Bronchial epithelial cell (primary cell): ENCODE results near the gene SEPTIN7. TPM values are rescaled to one million over a fixed set of nuclear protein-coding genes. Genes with fewer than 3 reads are reported as not detected.
A peak's percentile ranks its signal among the peaks of the same experiment; 100 is the strongest.

ENCODE experiments used
- DNase-seq: peaks from one replicate; pipeline ENCODE4 v3.0.0-alpha.2; 2010; ENCODE audit warnings: low read depth
- FAIRE-seq: peaks from 2 replicates; lab custom pipeline; 2011; peaks lifted over from hg19 to GRCh38; lab: Jason Lieb, UNC
- H3K27me3 ChIP-seq: 2 replicates; pipeline ENCODE4 v1.5.1; 2011; ENCODE audit warnings: low read length; ENCODE audit not compliant: control insufficient read depth, insufficient read depth
- H3K36me3 ChIP-seq: 2 replicates; pipeline ENCODE4 v1.5.1; 2011; ENCODE audit warnings: low read length; ENCODE audit not compliant: control insufficient read depth, insufficient read depth
- H3K4me3 ChIP-seq: 2 replicates; pipeline ENCODE4 v1.5.1; 2011; ENCODE audit warnings: mild to moderate bottlenecking, low read depth, low read length, control low read depth
- total RNA-seq: library from RNA; depleted of rRNA; stranded (reverse); fragments of >200 nt; gene quantifications from 2 replicates; pipeline ENCODE4 v1.2.1, GENCODE V29; 2014
- TF ChIP-seq, protein P1 (sequence below): IDR thresholded peaks from 2 replicates; pipeline ENCODE4 v1.5.1; 2011; ENCODE audit warnings: mild to moderate bottlenecking, moderate library complexity, low read length, control low read depth, inconsistent platforms; ENCODE audit not compliant: insufficient read depth, severe bottlenecking

The SEPTIN7 gene
- total RNA-seq, 1 donor from 2014 or later = 65.0 TPM

DNA sequence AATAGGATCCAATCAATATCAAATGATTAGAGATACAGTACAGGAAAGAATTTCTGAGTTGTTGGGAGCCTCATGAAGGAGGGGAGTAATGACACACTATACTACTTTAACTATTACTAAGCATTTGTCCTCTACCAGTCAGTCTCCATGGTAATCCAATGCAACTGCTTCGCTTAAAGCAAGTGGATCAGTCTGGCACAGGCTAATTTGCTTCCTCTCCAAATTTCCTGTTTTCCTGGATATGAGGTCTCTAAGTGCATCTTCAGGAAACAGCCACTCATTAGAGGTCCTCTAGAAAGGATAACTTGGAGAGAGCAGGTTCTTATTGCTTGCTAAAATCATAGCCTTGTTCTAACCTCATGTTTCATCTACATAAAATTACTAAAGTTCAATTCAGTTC, 8.4 kb upstream of the SEPTIN7 start:
- TF ChIP-seq, protein P1, sequence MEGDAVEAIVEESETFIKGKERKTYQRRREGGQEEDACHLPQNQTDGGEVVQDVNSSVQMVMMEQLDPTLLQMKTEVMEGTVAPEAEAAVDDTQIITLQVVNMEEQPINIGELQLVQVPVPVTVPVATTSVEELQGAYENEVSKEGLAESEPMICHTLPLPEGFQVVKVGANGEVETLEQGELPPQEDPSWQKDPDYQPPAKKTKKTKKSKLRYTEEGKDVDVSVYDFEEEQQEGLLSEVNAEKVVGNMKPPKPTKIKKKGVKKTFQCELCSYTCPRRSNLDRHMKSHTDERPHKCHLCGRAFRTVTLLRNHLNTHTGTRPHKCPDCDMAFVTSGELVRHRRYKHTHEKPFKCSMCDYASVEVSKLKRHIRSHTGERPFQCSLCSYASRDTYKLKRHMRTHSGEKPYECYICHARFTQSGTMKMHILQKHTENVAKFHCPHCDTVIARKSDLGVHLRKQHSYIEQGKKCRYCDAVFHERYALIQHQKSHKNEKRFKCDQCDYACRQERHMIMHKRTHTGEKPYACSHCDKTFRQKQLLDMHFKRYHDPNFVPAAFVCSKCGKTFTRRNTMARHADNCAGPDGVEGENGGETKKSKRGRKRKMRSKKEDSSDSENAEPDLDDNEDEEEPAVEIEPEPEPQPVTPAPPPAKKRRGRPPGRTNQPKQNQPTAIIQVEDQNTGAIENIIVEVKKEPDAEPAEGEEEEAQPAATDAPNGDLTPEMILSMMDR = no peak

GRCh38 chr7:35792873-35793489, 7.9 kb upstream of the SEPTIN7 start:
- TF ChIP-seq, protein P1 = no peak
- no peak for DNase-seq
- Histone ChIP-seq H3K27me3 (no peaks in the 10 kb centered on the region), H3K4me3 (no peak overlapping the region), H3K36me3 (no peaks in the 10 kb centered on the region)
- no peak for FAIRE-seq

More for the DNA sequence above, 8.4 kb upstream of the SEPTIN7 start:
- no peak for FAIRE-seq
- no peak overlapping the region for H3K4me3 ChIP-seq
- no peaks in the 10 kb centered on the region for H3K27me3 ChIP-seq
- DNase-seq = no peak
- H3K36me3 ChIP-seq = no peaks in the 10 kb centered on the region

DNA sequence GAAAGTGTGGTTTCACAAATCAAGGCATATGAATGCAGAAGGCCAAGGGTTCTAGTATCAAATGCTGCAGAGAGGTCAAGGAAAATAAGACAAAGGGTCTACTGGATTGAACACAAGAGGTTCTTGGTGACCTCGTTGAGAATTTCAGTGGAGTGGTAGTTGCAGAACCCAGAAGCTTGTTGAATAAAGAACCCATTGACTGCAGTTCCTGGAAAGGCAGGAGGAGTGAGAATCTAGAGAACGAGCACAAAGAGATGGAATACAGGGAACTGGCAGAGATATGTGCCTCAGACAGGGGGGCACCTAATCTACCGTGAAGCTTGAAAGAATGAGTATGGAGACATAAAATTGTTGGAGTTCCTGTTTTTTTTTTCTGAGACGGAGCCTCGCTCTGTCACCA, 3.5 kb upstream of the SEPTIN7 start:
- DNase-seq = no peak
- no peaks in the 10 kb centered on the region for H3K27me3 ChIP-seq
- H3K36me3 ChIP-seq = no peaks in the 10 kb centered on the region
- no peak overlapping the region for H3K4me3 ChIP-seq
- FAIRE-seq = no peak
- TF ChIP-seq, protein P1 = no peak

GRCh38 chr7:35799846-35800717, 775 bp upstream of the SEPTIN7 start:
- TF ChIP-seq, protein P1 = no peak
- Histone ChIP-seq H3K4me3 (peak overlapping the region; percentile 92), H3K36me3 (no peaks in the 10 kb centered on the region), H3K27me3 (no peaks in the 10 kb centered on the region)
- DNase-seq (peak; percentile 77), FAIRE-seq (no peak)

GRCh38 chr7:35801392-35802101, 690 bp downstream of the SEPTIN7 start:
- no peaks in the 10 kb centered on the region for H3K36me3 ChIP-seq
- H3K4me3 ChIP-seq = peak overlapping the region; percentile 92
- FAIRE-seq (no peak), DNase-seq (peak; percentile 50)
- TF ChIP-seq, protein P1 = peak; percentile 47
- no peaks in the 10 kb centered on the region for H3K27me3 ChIP-seq
